ENCODE measurements around the gene RFX1. TPM values are rescaled to one million over a fixed set of nuclear protein-coding genes. Genes with fewer than 3 reads are reported as not detected.
"Not testable (repeated sequence)": the region's sequence is repeated elsewhere in the genome, so short reads cannot be mapped to it uniquely, and the experiment has no call there.

Gene RFX1
- total and polyA plus RNA-seq, 7 donors = 1.6 to 7.9 (median 2.1) TPM

- H3K36me3 ChIP-seq = peaks cover 9 to 45% (median 18%) of the 10 kb centered on the region in 4 donors
Observed at GRCh38 chr19:13929340-13929739, 76.8 kb downstream of the RFX1 start.

GRCh38 chr19:13926715-13927114 is 79.4 kb downstream of the RFX1 start:
- Histone ChIP-seq H3K9me3 (no peaks in the 10 kb centered on the region), H3K36me3 (peaks cover 9 to 70% (median 37%) of the 10 kb centered on the region in 4 donors), H3K4me1 (no peaks in the 10 kb centered on the region), H3K4me3 (no peak overlapping the region), H3K27me3 (no peaks in the 10 kb centered on the region), H3K27ac (no peak overlapping the region)
- 74 to 92% methylated on average over 8 of the region's 8 CpGs for WGBS, 2 donors
- DNase-seq = no peak
- TF ChIP-seq POLR2AphosphoS5 (IDR thresholded peaks at IDR 0.05) = no peak
- TF ChIP-seq POLR2A (IDR thresholded peaks at IDR 0.05) = no peak
- TF ChIP-seq EP300 (IDR thresholded peaks at IDR 0.05) = no peak
- no peak for TF ChIP-seq CTCF (IDR thresholded peaks at IDR 0.05)
- intact Hi-C loops (cut with DNase I) = no loop called here

More at GRCh38 chr19:13929340-13929739, 76.8 kb downstream of the RFX1 start:
- peaks cover 0 to 14% (median 0%) of the 10 kb centered on the region in 3 donors for H3K27me3 ChIP-seq
- 89 to 92% methylated on average over 12 of the region's 12 CpGs for WGBS, 2 donors
- no peak overlapping the region for H3K4me3 ChIP-seq
- intact Hi-C loops (cut with DNase I) = no loop called here
- H3K4me1 ChIP-seq = no peaks in the 10 kb centered on the region
- H3K27ac ChIP-seq = no peak overlapping the region
- no peaks in the 10 kb centered on the region for H3K9me3 ChIP-seq
- TF ChIP-seq EP300 (IDR thresholded peaks at IDR 0.05) (no peak), POLR2AphosphoS5 (IDR thresholded peaks at IDR 0.05) (no peak), CTCF (IDR thresholded peaks at IDR 0.05) (no peak), POLR2A (IDR thresholded peaks at IDR 0.05) (no peak)
- no peak for DNase-seq

GRCh38 chr19:13926010-13926409 is 80.1 kb downstream of the RFX1 start:
- 74 to 92% methylated on average over 4 of the region's 4 CpGs for WGBS, 2 donors
- H3K4me3 ChIP-seq = no peak overlapping the region
- no peaks in the 10 kb centered on the region for H3K27me3 ChIP-seq
- H3K9me3 ChIP-seq = no peaks in the 10 kb centered on the region
- no peak overlapping the region for H3K27ac ChIP-seq
- TF ChIP-seq EP300 (IDR thresholded peaks at IDR 0.05) (no peak), POLR2AphosphoS5 (IDR thresholded peaks at IDR 0.05) (no peak), CTCF (IDR thresholded peaks at IDR 0.05) (no peak), POLR2A (IDR thresholded peaks at IDR 0.05) (no peak)
- intact Hi-C loops (cut with DNase I) = no loop called here
- peaks cover 14 to 77% (median 43%) of the 10 kb centered on the region in 4 donors for H3K36me3 ChIP-seq
- H3K4me1 ChIP-seq = no peaks in the 10 kb centered on the region
- DNase-seq = no peak

- Histone ChIP-seq H3K4me3 (no peak overlapping the region), H3K4me1 (no peaks in the 10 kb centered on the region), H3K9me3 (peaks cover 0 to 4% (median 1%) of the 10 kb centered on the region in 4 donors), H3K27ac (no peak overlapping the region), H3K27me3 (no peaks in the 10 kb centered on the region), H3K36me3 (peaks cover 26 to 93% (median 66%) of the 10 kb centered on the region in 4 donors)
- intact Hi-C loops (cut with DNase I) = no loop called here
- TF ChIP-seq CTCF (IDR thresholded peaks at IDR 0.05) (no peak), POLR2A (IDR thresholded peaks at IDR 0.05) (no peak), POLR2AphosphoS5 (IDR thresholded peaks at IDR 0.05) (no peak), EP300 (IDR thresholded peaks at IDR 0.05) (no peak)
- DNase-seq = no peak
- 95 to 96% methylated on average over 28 of the region's 28 CpGs for WGBS, 2 donors
Observed at GRCh38 chr19:13923194-13923987, 82.7 kb downstream of the RFX1 start.

GRCh38 chr19:13922118-13922517 is 84.0 kb downstream of the RFX1 start:
- H3K9me3 ChIP-seq; intact Hi-C loops (cut with DNase I); H3K4me1 ChIP-seq; H3K4me3 ChIP-seq; H3K27ac ChIP-seq; H3K27me3 ChIP-seq; DNase-seq: not testable (repeated sequence)
- peaks cover 24 to 94% (median 68%) of the 10 kb centered on the region in 4 donors for H3K36me3 ChIP-seq
- 95 to 96% methylated on average over 6 of the region's 6 CpGs for WGBS, 2 donors
